Progenitor cell of endocrine pancreas (in vitro differentiated cells): ENCODE measurements around the gene IRF2BP2. TPM values are rescaled to one million over a fixed set of nuclear protein-coding genes. Genes with fewer than 3 reads are reported as not detected.

Experiments
- DNase-seq: peaks from one replicate; pipeline ENCODE4 v3.0.0; 2021; ENCODE audit warnings: low spot score; ENCODE audit not compliant: unreplicated experiment
- H3K27ac Mint-ChIP-seq: 2 replicates; pipeline ENCODE4 v1.8.0; 2021; ENCODE audit warnings: mild to moderate bottlenecking, moderate library complexity, mixed read lengths
- H3K27me3 Mint-ChIP-seq: 2 replicates; pipeline ENCODE4 v1.8.0; 2021; ENCODE audit warnings: mixed read lengths
- H3K36me3 Mint-ChIP-seq: 2 replicates; pipeline ENCODE4 v1.8.0; 2022; ENCODE audit warnings: mixed read lengths; ENCODE audit not compliant: insufficient read depth
- H3K4me1 Mint-ChIP-seq: 2 replicates; pipeline ENCODE4 v1.8.0; 2021; ENCODE audit warnings: low read depth, mixed read lengths
- H3K4me3 Mint-ChIP-seq: 2 replicates; pipeline ENCODE4 v1.8.0; 2021; ENCODE audit warnings: low read depth, mild to moderate bottlenecking, moderate library complexity, mixed read lengths
- H3K9me3 Mint-ChIP-seq: 2 replicates; pipeline ENCODE4 v1.8.0; 2021; ENCODE audit warnings: low read depth, mixed read lengths
- total RNA-seq: library from RNA; stranded (reverse); gene quantifications from 2 replicates; pipeline ENCODE4 v1.2.1, GENCODE V29; 2021
- TF ChIP-seq, protein P1 (sequence below): fragments of 200-600 bp; sonication (generic); IDR thresholded peaks from one replicate; pipeline ENCODE4 v1.5.0; 2021; ENCODE audit warnings: antibody characterized with exemption, mild to moderate bottlenecking; ENCODE audit not compliant: unreplicated experiment

The IRF2BP2 gene
- total RNA-seq, 1 donor from 2014 or later: 214 TPM

- H3K27me3 Mint-ChIP-seq: no peaks in the 10 kb centered on the region
- DNase-seq: no peak
- TF ChIP-seq, protein P1, sequence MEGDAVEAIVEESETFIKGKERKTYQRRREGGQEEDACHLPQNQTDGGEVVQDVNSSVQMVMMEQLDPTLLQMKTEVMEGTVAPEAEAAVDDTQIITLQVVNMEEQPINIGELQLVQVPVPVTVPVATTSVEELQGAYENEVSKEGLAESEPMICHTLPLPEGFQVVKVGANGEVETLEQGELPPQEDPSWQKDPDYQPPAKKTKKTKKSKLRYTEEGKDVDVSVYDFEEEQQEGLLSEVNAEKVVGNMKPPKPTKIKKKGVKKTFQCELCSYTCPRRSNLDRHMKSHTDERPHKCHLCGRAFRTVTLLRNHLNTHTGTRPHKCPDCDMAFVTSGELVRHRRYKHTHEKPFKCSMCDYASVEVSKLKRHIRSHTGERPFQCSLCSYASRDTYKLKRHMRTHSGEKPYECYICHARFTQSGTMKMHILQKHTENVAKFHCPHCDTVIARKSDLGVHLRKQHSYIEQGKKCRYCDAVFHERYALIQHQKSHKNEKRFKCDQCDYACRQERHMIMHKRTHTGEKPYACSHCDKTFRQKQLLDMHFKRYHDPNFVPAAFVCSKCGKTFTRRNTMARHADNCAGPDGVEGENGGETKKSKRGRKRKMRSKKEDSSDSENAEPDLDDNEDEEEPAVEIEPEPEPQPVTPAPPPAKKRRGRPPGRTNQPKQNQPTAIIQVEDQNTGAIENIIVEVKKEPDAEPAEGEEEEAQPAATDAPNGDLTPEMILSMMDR: no peak
- H3K9me3 Mint-ChIP-seq: no peaks in the 10 kb centered on the region
- H3K36me3 Mint-ChIP-seq: peaks cover 15% of the 10 kb centered on the region
- H3K4me1 Mint-ChIP-seq: peaks cover 47% of the 10 kb centered on the region
- peak overlapping the region; percentile 99 for H3K27ac Mint-ChIP-seq
- peak overlapping the region; percentile 67 for H3K4me3 Mint-ChIP-seq
Measured at GRCh38 chr1:234611847-234612351, 1.9 kb upstream of the IRF2BP2 start.

GRCh38 chr1:234611225-234611846 is 1.4 kb upstream of the IRF2BP2 start:
- Mint-ChIP-seq H3K36me3 (peaks cover 20% of the 10 kb centered on the region), H3K4me1 (peaks cover 45% of the 10 kb centered on the region), H3K27ac (peak overlapping the region; percentile 99), H3K9me3 (no peaks in the 10 kb centered on the region), H3K27me3 (no peaks in the 10 kb centered on the region), H3K4me3 (peak overlapping the region; percentile 67)
- DNase-seq: no peak
- TF ChIP-seq, protein P1: no peak

GRCh38 chr1:234610666-234611224 is 767 bp upstream of the IRF2BP2 start:
- H3K36me3 Mint-ChIP-seq: peaks cover 26% of the 10 kb centered on the region
- peak overlapping the region; percentile 93 for H3K4me3 Mint-ChIP-seq
- TF ChIP-seq, protein P1: no peak
- H3K27me3 Mint-ChIP-seq: no peaks in the 10 kb centered on the region
- H3K27ac Mint-ChIP-seq: peak overlapping the region; percentile 100
- peaks cover 47% of the 10 kb centered on the region for H3K4me1 Mint-ChIP-seq
- H3K9me3 Mint-ChIP-seq: no peaks in the 10 kb centered on the region
- DNase-seq: peak; percentile 76

DNA sequence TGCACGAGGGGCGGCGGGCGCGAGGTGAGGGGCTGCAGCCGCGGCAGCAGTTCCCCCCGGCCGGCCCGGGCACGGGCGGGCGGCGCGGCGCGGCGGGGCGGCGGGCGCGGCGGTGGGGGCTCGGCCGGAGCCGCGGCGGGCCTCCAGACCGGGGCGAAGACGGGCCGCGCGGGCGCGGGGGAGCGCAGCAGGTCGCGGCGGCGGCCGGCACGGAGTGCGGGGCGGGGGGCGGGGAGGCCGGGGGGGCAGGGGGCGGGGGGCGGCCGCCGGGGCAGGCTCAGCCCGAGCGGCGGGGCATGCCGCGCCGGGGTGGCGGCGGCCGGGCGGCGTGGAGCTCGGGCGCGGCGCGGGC is 311 bp downstream of the IRF2BP2 start:
- Mint-ChIP-seq H3K36me3 (peaks cover 35% of the 10 kb centered on the region), H3K27ac (no peak overlapping the region), H3K4me3 (peak overlapping the region; percentile 93), H3K9me3 (no peaks in the 10 kb centered on the region), H3K27me3 (no peaks in the 10 kb centered on the region), H3K4me1 (peaks cover 50% of the 10 kb centered on the region)
- TF ChIP-seq, protein P1: no peak
- no peak for DNase-seq

DNA sequence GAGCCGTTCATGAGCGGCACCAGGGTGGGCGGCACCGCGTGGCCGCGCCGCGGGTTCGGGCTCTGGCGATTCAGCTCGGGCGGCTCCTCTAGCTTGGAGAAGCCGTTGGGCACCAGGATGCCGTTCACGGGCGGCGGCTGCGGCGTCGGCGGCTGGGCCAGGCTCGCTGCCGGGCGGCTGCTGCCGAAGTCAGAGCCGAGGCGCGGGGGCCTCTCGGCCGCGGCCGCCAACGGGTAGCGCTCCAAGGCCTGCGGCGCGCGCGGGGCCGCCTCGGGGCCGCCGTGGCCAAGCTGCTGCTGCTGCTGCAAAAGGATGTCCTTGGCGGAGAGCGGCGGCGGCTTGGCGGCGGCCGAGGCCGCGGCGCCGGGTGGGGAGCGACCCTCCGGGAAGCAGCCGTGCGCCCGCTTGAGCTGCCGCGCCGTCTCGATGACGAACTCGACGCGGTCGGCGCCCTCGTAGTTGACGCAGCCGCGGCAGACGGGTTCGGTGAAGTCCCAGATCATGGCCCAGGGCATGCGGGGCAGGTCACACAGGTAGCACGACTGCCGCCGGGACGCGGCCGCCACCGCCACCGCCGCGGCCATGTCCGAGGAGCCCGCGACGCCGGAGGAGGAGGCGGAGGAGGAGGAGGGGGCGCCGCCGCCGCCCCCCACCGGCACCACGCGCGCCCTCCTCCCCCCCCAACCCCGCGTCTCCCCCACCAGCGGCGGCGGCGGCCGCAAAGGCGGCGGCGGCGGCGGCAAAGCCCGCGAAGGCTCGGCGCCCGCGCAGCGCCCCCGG is 877 bp downstream of the IRF2BP2 start:
- Mint-ChIP-seq H3K4me1 (peaks cover 48% of the 10 kb centered on the region), H3K9me3 (no peaks in the 10 kb centered on the region), H3K4me3 (peak overlapping the region; percentile 72)

More for the DNA sequence above, 877 bp downstream of the IRF2BP2 start:
- DNase-seq: peak; percentile 37
- Mint-ChIP-seq H3K27me3 (no peaks in the 10 kb centered on the region), H3K36me3 (peaks cover 36% of the 10 kb centered on the region), H3K27ac (peak overlapping the region; percentile 73)
- TF ChIP-seq, protein P1: no peak
